DND-41 (cell line): Measurements from ENCODE around the gene XPO6.

ENCODE experiments used
- EZH2 ChIP-seq: IDR thresholded peaks from 3 replicates; pipeline ENCODE4 v1.6.1; 2012; ENCODE audit warnings: borderline replicate concordance, low read depth, mild to moderate bottlenecking, moderate library complexity, low read length, inconsistent platforms; ENCODE audit not compliant: severe bottlenecking
- TF ChIP-seq, protein P1 (sequence below): IDR thresholded peaks from 2 replicates; pipeline ENCODE4 v1.5.1; 2012; ENCODE audit warnings: borderline replicate concordance, low read length, moderate library complexity, mild to moderate bottlenecking; ENCODE audit not compliant: poor library complexity, severe bottlenecking; ENCODE audit errors: extremely low read depth

DNA sequence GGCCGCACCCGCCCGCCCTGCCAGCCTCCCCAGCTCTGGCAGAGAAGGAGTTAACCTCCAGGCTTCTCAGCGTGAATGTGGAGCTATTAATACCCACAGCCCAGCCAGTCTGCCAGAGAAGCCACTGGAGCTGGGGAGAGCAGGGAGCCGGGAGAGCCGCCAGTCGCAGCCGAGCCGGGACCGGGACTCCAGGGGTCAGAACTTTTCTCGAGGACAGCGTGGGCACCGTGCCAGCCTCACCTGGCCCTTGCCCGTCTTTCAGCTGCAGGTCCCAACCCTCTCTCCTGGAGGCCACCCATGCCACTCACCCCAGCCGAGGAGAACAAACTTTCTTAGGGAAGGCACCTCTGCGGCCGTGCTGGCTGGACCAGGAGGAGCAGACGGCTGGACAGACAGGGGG, 46.8 kb upstream of the XPO6 start:
- TF ChIP-seq, protein P1, sequence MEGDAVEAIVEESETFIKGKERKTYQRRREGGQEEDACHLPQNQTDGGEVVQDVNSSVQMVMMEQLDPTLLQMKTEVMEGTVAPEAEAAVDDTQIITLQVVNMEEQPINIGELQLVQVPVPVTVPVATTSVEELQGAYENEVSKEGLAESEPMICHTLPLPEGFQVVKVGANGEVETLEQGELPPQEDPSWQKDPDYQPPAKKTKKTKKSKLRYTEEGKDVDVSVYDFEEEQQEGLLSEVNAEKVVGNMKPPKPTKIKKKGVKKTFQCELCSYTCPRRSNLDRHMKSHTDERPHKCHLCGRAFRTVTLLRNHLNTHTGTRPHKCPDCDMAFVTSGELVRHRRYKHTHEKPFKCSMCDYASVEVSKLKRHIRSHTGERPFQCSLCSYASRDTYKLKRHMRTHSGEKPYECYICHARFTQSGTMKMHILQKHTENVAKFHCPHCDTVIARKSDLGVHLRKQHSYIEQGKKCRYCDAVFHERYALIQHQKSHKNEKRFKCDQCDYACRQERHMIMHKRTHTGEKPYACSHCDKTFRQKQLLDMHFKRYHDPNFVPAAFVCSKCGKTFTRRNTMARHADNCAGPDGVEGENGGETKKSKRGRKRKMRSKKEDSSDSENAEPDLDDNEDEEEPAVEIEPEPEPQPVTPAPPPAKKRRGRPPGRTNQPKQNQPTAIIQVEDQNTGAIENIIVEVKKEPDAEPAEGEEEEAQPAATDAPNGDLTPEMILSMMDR: no peak
- no peak for TF ChIP-seq EZH2
